GM18519 (cell line): ENCODE measurements around the gene CORO2A.
A peak's percentile ranks its signal among the peaks of the same experiment; 100 is the strongest.
"Not testable (repeated sequence)": the region's sequence is repeated elsewhere in the genome, so short reads cannot be mapped to it uniquely, and the experiment has no call there.

Experiments
- ATAC-seq: cut with Tn5 transposase; IDR thresholded peaks from one replicate; pipeline ENCODE4 v1.9.1; 2021; ENCODE audit warnings: mild to moderate bottlenecking, moderate library complexity; ENCODE audit not compliant: unreplicated experiment, low FRiP score

The CORO2A gene

GRCh38 chr9:98124091-98124490 is 68.3 kb downstream of the CORO2A start:
- ATAC-seq = not testable (repeated sequence)

GRCh38 chr9:98121058-98121457 is 71.4 kb downstream of the CORO2A start:
- ATAC-seq = no peak

- ATAC-seq = no peak
Measured at GRCh38 chr9:98120476-98120875, 72.0 kb downstream of the CORO2A start.

GRCh38 chr9:98118640-98119601 is 73.5 kb downstream of the CORO2A start, which contains the start of gene TRIM14:
TSS of gene TRIM14 (minus strand) at chr9:98119222. CDS start at chr9:98119188, 34 bp downstream.
- ATAC-seq = no peak

- ATAC-seq = no peak
Measured at GRCh38 chr9:98117984-98118639, 74.3 kb downstream of the CORO2A start.

- not testable (repeated sequence) for ATAC-seq
Measured at GRCh38 chr9:98117097-98117496, 75.3 kb downstream of the CORO2A start.

- no peak for ATAC-seq
Measured at GRCh38 chr9:98109052-98109451, 83.4 kb downstream of the CORO2A start.

- ATAC-seq = peak; percentile 68
Measured at GRCh38 chr9:98108531-98109031, 83.9 kb downstream of the CORO2A start.

GRCh38 chr9:98107926-98108325 is 84.5 kb downstream of the CORO2A start:
- peak; percentile 16 for ATAC-seq

- ATAC-seq = no peak
Measured at GRCh38 chr9:98105006-98105405, 87.4 kb downstream of the CORO2A start.

GRCh38 chr9:98104445-98104881 is 88.0 kb downstream of the CORO2A start:
- ATAC-seq = no peak

- peak; percentile 96 for ATAC-seq
Measured at GRCh38 chr9:98101868-98102273, 90.6 kb downstream of the CORO2A start.

- ATAC-seq = no peak
Measured at GRCh38 chr9:98101416-98101815, 91.0 kb downstream of the CORO2A start.

GRCh38 chr9:98100456-98100855 is 92.0 kb downstream of the CORO2A start:
- ATAC-seq = no peak

- ATAC-seq = no peak
Measured at GRCh38 chr9:98099898-98100297, 92.5 kb downstream of the CORO2A start.

GRCh38 chr9:98099346-98099745 is 93.1 kb downstream of the CORO2A start:
- no peak for ATAC-seq

- no peak for ATAC-seq
Measured at GRCh38 chr9:98097836-98098235, 94.6 kb downstream of the CORO2A start.

GRCh38 chr9:98096091-98096490 is 96.3 kb downstream of the CORO2A start:
- ATAC-seq = no peak

GRCh38 chr9:98095401-98095800 is 97.0 kb downstream of the CORO2A start:
- ATAC-seq = no peak

GRCh38 chr9:98094851-98095250 is 97.6 kb downstream of the CORO2A start:
- ATAC-seq = no peak

- ATAC-seq = no peak
Measured at GRCh38 chr9:98094316-98094715, 98.1 kb downstream of the CORO2A start.
